ENCODE measurements around the gene TOGARAM1.

The TOGARAM1 gene

DNA sequence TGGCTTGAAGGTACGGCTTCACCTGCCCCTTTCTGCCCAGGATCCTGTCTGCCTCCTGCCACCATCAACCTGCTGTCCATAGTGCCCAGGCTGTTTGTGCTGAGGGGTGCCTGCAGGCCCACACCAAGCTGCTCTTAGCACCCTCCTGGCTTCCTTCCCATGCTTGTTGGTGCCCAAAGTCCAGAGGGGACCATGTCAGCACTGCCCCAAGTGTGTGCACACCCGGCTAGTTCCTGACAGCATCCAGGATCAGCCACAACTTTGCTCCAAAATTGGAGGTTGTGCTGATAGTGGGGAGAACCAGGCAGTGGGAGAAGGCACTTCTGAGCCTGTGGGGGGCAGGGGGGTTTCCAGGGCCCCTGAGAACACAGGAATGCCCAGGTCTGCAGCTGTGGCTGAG, 77.4 kb downstream of the TOGARAM1 start:
- no peak for DNase-seq (ENCODE audit: extremely low spot score)
- TF ChIP-seq, protein P1, sequence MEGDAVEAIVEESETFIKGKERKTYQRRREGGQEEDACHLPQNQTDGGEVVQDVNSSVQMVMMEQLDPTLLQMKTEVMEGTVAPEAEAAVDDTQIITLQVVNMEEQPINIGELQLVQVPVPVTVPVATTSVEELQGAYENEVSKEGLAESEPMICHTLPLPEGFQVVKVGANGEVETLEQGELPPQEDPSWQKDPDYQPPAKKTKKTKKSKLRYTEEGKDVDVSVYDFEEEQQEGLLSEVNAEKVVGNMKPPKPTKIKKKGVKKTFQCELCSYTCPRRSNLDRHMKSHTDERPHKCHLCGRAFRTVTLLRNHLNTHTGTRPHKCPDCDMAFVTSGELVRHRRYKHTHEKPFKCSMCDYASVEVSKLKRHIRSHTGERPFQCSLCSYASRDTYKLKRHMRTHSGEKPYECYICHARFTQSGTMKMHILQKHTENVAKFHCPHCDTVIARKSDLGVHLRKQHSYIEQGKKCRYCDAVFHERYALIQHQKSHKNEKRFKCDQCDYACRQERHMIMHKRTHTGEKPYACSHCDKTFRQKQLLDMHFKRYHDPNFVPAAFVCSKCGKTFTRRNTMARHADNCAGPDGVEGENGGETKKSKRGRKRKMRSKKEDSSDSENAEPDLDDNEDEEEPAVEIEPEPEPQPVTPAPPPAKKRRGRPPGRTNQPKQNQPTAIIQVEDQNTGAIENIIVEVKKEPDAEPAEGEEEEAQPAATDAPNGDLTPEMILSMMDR (IDR thresholded peaks at IDR 0.05; ENCODE audit: control extremely low read depth, extremely low read depth, low read depth, missing control alignments): no peak
- CTCF ChIA-PET: interaction anchor here (1.1 to 1.6 kb wide), 3 partner anchors 13 to 230 kb away, joined by 3 to 7 read pairs (median 3); no protein-coding TSS in a partner anchor
- POLR2A ChIA-PET: no interaction called here

DNA sequence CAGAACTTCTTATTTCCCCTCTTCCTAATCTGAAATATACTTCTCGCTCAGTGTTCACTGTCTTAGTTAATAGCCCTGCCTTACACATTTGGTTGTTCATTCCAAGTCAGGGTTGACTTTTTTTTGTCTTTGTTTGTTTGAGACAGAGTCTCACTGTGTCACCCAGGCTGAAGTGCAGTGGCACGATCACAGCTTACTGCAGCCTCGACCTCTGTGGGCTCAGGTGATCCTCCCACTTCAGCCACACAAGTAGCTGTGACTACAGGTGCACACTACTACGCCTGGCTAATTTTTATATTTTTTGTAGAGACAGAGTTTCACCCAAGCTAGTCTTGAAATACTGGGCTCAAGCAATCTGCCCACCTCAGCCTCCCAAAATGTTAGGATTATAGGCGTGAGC, 79.7 kb downstream of the TOGARAM1 start:
- TF ChIP-seq, protein P1 (IDR thresholded peaks at IDR 0.05; ENCODE audit: control extremely low read depth, extremely low read depth, low read depth, missing control alignments): no peak
- POLR2A ChIA-PET: no interaction called here
- DNase-seq (ENCODE audit: extremely low spot score): no peak
- CTCF ChIA-PET: no interaction called here

DNA sequence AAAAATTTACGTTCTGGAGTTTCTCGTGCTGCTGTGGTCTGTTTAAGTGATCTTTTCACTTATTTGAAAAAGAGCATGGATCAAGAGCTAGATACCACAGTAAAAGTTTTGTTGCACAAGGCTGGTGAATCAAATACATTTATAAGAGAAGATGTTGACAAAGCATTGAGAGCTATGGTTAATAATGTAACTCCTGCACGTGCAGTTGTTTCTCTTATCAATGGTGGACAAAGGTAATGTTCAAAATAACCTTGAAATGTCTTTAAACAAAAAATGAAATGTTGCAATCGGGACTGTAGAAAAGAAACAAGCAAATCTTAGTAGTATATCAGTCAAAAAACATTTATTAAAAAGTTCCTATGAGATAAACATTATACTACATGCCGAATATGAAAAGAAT, 82.6 kb downstream of the TOGARAM1 start:
- TF ChIP-seq, protein P1 (IDR thresholded peaks at IDR 0.05; ENCODE audit: control extremely low read depth, extremely low read depth, low read depth, missing control alignments): no peak
- CTCF ChIA-PET: interaction anchor here (1.3 kb wide), 1 partner anchor 27 kb away, joined by 3 read pairs; no protein-coding TSS in a partner anchor
- no peak for DNase-seq (ENCODE audit: extremely low spot score)
- POLR2A ChIA-PET: no interaction called here

DNA sequence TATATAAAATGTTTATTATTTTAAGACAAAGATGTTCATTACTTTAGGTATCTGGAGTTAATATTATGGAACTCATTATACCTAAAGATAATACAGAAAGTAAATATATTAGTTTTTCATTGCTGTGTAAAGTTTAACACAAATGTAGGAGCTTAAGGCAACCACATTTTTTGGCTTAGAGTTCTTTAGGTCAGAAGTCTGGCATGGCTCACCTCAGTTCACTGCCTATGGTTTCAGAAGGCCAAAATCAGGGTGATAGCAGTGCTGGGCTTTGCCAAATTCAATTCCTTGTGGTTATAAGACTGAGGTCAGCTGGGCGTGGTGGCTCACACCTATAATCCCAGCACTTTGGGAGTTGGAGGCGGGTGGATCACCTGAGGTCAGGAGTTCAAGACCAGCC, 86.4 kb downstream of the TOGARAM1 start:
- ChIA-PET CTCF (interaction anchor here (0.6 kb wide), 1 partner anchor 105 kb away, joined by 3 read pairs; no protein-coding TSS in a partner anchor), POLR2A (no interaction called here)
- TF ChIP-seq, protein P1 (IDR thresholded peaks at IDR 0.05; ENCODE audit: control extremely low read depth, extremely low read depth, low read depth, missing control alignments): no peak
- DNase-seq (ENCODE audit: extremely low spot score): no peak

DNA sequence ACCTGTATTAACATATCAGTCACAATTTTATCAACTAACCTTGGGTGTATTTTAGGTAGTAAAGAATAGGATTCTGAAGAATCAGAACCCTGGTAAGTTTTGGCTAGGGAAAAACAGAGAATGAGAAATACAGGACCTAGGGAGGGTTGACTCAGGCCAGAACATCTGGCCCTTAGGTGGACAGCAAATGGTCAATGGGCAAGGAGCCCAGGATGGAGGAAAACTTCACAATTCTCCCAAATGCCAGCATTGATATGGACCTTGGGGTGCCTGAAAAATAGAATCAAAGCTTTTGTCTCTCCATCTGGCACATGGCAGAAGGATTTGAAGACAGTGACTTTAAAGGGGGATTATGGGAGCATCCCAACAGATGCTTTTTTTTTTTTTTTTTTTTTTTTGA, 89.2 kb downstream of the TOGARAM1 start:
- POLR2A ChIA-PET: no interaction called here
- CTCF ChIA-PET: no interaction called here
- TF ChIP-seq, protein P1 (IDR thresholded peaks at IDR 0.05; ENCODE audit: control extremely low read depth, extremely low read depth, low read depth, missing control alignments): no peak
- no peak for DNase-seq (ENCODE audit: extremely low spot score)

DNA sequence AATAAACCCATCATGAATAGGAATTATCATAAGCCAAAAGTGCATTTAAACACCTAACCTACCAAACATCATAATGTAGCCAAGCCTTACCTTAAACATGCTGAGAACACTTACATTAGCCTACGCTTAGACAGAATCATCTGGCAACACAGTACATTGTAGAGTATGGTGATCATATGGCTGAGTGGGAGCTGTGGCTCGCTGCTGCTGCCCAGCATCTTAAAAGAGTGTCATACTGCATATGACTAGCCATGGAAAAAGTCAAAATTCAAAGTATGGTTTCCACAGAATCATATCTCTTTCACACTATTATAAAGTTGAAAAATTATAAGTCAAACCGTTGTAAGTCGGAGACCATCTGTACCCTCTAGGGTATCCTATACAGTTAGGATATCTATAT, 89.9 kb downstream of the TOGARAM1 start:
- ChIA-PET CTCF (interaction anchor here (0.8 kb wide), 1 partner anchor 20 kb away, joined by 3 read pairs; no protein-coding TSS in a partner anchor), POLR2A (no interaction called here)
- TF ChIP-seq, protein P1 (IDR thresholded peaks at IDR 0.05; ENCODE audit: control extremely low read depth, extremely low read depth, low read depth, missing control alignments): no peak
- DNase-seq (ENCODE audit: extremely low spot score): no peak

DNA sequence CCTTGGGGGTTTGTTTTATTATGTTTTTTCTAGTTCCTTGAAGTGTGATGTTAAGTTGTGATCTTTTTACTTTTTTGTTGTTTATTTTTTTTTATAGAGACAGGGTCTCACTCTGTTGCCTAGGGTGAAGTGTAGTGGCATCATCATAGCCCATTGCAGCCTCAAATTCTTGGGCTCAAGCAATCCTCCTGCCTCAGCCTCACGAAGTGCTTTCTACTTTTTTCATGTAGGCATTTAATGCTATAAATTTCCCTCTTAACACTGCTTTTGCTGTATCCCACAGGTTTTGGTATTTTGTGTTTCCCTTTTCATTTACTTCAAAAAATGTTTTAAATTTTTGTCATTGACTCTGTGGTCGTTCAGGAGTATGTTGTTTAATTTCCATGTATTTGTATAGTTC, 95.4 kb downstream of the TOGARAM1 start:
- no peak for DNase-seq (ENCODE audit: extremely low spot score)
- CTCF ChIA-PET: interaction anchor here (0.9 kb wide), 1 partner anchor 122 kb away, joined by 4 read pairs; no protein-coding TSS in a partner anchor
- TF ChIP-seq, protein P1 (IDR thresholded peaks at IDR 0.05; ENCODE audit: control extremely low read depth, extremely low read depth, low read depth, missing control alignments): no peak
- POLR2A ChIA-PET: no interaction called here

Data from GM10248 (cell line).